ENCODE measurements around the gene SMIM5.

SMIM5 gene

GRCh38 chr17:75689441-75689873 lies 56.2 kb downstream of the SMIM5 start:
- no peak for TF ChIP-seq CTCF (IDR thresholded peaks at IDR 0.05; ENCODE audit: extremely low read depth, insufficient read depth, missing control alignments)
- DNase-seq (ENCODE audit: low spot score) = peak; percentile 37
- in situ Hi-C loops (cut with MboI; ENCODE audit: low pct_unique_long_range_greater_than_20kb, low sequenced_read_pairs, unreplicated experiment) = no loop called here

Measured in GM13977 (cell line).